RPMI7951 (cell line): ENCODE data around the gene ZNF547. TPM values are rescaled to one million over a fixed set of nuclear protein-coding genes. Genes with fewer than 3 reads are reported as not detected.
A peak's percentile ranks its signal among the peaks of the same experiment; 100 is the strongest.

ENCODE experiments used
- DNase-seq: peaks from one replicate; pipeline ENCODE4 v3.0.0-alpha.2; 2012; ENCODE audit warnings: low read depth
- total RNA-seq: library from RNA; depleted of rRNA; stranded (reverse); fragments of >200 nt; shearing (Covaris generic); gene quantifications from 2 replicates; pipeline ENCODE4 v1.2.3, GENCODE V29; 2014; rRNA removed

Gene ZNF547
- 2.1 and 2.5 TPM in 2 replicates for total RNA-seq

DNA sequence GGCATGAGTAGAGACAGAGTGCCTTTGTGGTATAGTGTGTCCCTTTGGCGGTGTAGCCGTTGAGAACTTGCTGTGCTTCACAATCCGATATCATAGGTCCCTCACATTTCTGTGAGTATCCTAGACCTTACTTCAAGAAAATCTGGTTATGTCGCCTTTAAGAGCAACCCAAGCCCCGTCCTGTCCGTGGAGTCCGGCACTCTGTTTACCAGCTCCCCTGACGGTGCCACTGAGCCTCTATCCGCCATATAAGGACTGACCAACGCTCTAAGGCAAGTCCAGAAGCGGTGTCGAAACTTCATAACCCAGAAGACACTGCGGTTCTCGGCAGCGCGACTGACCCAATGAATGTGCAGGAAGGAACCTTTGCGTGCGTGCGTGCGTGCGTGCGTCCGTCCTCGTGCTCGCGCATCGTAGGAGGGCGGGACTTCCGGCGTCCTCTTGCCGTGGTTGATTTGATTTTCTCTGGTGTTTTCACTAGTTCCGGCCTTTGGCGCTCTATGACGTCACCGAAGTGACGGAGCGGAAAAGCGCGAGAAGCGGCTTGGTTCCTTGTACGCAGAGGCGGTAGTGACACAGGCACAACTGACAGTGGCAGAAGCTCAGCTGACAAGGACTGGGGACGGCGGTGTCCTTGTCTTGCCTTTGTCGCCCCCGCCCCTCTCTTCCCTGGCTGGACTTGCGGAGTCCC is at the start of gene ZNF547, which contains the start of gene TRAPPC2B:
ZNF547 (plus strand) TSS at position 555 of the 691 bp plus-strand sequence. CDS start 5,005 bp downstream, outside the sequence.
TRAPPC2B (plus strand) TSS at position 555 of the 691 bp plus-strand sequence. CDS start 1,283 bp downstream, outside the sequence.
- DNase-seq: peak; percentile 100

- DNase-seq: no peak
Measured at GRCh38 chr19:57314146-57314545, 49.2 kb upstream of the ZNF547 start.

GRCh38 chr19:57317503-57317902 is 45.8 kb upstream of the ZNF547 start:
- DNase-seq: peak; percentile 24

DNA sequence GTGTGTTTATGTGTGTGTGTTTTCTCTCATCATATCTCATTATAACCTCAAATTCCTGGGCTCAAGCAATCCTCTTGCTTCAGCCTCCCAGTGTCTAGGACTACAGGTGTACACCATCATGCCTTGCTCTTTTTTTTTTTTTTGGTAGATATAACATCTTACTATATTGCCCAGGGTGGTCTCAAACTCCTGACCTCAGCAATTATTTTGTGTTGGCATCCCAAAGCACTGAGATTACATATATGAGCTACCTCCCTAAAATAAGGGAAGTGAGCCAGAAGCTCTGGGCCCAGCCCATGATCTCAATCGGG is 43.5 kb upstream of the ZNF547 start:
- no peak for DNase-seq

DNA sequence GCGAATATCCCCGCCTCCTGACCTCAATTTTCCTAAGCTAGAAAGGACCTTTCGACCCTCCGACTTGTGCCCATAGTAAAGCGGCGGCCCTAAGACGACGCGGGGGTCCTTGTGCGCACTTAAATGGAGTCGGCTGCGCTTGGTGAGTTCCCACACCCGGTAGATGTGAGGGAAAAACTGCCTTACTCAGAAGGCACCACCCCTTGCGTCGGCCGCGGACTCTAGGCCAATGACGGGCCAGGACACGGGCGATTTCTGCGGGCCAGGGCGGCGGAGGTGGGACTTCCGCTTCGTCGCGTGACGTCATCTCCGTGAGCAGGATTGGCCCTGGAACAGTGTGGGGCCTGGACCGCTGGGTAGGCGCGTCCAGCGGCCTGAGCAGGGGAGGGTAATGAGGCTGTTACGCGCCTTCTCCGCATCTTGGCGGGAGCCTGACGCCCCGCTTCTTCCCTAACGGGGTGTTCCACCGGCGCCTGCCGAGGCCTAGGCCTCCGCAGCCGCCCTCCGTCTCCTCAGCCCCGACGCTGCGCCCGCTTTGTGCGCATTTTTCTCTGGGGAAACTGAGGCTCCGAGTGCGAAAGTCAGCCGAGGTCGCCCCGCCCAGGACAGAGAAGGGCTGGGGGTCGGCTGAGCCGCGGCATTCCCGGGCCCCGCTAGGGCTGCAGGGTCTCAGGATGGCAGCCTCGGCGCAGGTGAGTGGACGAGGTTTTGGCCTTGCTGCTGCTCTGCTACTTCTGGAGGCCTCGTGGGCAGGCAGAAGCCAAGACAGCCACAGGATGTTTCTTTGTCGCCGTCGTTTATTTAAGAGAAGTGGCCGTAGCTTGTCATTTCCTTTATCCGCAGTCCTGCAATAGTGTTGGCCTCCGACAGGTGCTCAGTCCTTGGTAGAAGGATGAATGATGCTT is 42.9 kb upstream of the ZNF547 start, which contains the start of gene ZNF543:
ZNF543 (plus strand) TSS at position 293 of the 905 bp plus-strand sequence; CDS start at position 675, 382 bp downstream.
- DNase-seq: peak; percentile 96

GRCh38 chr19:57321116-57321515 is 42.2 kb upstream of the ZNF547 start:
- no peak for DNase-seq

- DNase-seq: no peak
Measured at GRCh38 chr19:57321751-57322150, 41.6 kb upstream of the ZNF547 start.

GRCh38 chr19:57324992-57325391 is 38.4 kb upstream of the ZNF547 start:
- no peak for DNase-seq

DNA sequence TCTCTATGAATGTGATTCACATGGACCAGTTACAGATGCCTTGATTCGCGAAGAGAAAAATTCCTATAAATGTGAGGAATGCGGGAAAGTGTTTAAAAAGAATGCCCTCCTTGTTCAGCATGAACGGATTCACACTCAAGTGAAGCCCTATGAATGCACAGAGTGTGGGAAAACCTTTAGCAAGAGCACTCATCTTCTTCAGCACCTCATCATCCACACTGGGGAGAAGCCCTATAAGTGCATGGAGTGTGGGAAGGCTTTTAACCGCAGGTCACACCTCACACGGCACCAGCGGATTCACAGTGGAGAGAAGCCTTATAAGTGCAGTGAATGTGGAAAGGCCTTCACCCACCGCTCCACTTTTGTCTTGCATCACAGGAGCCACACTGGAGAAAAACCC is 35.4 kb upstream of the ZNF547 start:
- no peak for DNase-seq

DNA sequence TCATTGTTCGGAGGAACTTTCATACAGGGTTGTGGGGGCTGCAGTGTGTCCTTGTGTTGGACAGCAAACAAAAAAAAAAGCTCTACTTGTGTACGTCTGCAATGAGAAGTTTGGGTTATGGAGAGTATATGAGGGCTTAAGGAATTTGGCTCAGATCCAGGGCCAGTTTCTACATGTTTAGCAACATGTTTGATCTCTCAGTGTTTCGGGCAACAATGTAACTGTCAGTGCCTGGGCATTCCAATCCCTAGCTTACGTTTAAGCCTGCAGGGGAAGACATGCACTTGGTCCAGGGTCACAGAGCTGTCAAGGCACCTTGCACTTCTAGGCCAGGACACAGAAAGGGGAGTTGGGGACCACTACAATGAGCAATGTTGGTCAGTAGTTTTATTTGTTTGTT is 29.2 kb upstream of the ZNF547 start:
- no peak for DNase-seq

GRCh38 chr19:57338877-57339276 is 24.5 kb upstream of the ZNF547 start:
- DNase-seq: peak; percentile 34

DNA sequence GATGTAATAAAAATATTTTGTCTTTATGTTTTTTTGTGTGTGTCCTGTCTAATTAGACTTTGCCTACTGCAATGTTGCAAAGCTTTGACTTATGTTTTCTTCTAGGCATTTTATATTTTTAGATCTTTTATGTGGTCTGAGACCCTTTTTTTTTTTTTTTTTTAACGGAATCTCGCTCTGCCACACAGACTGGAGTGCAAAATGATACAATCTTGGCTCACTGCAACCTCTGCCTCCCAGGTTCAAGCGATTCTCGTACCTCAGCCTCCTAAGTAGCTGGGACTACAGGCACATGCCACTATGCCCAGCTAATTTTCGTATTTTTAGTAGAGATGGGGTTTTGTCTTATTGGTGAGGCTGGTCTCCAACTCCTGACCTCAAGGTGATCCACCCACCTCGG is 20.8 kb upstream of the ZNF547 start:
- DNase-seq: no peak

- peak; percentile 63 for DNase-seq
Measured at GRCh38 chr19:57348136-57348535, 15.2 kb upstream of the ZNF547 start.

DNA sequence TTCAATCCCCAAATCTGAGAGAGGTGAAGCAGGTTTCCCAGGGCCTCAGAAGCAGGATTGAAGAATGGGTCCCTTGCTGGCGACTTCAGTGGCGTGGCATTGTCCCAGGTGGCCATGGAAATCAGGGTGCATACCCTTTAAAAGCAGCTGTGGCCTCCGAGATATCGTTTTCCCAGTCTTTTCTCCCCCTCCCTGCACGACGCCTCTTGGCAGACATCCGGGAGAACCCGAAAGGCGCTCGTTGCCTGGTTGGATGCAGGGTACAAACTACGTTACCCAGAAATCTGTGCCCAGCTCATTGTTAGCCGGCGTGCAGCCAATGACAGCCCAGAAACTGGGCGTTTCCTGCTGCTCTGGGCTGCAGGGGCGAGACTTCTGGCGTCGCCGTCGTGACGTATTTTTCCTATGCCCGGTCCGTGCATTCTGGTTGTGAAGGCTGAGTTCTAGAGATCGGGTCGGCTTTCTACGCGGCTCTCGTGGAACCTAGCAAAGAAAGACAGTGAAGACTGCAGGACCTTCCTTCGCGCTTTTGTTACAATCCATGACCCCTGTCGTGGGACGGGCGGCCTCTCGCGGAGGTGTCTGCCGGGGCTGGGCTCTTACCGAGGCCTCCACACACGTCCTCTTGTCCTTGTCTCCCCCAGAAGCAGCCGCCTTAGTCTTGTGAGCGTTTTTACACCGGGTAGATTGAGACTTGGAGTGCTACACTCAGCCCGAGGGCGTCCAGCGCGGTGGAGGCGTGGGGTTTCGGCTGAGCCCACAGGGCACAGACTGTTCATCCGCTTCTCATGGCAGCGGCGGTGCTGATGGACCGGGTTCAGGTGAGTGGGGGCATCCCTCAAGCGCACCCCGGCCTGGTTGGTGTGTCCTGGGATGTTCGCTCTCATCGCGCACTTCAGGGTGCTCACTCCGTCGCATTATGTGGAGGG is 12.2 kb upstream of the ZNF547 start, which contains the start of gene ZNF304:
ZNF304 (plus strand) TSS at position 395 of the 929 bp plus-strand sequence; CDS start at position 789, 394 bp downstream.
- peak; percentile 98 for DNase-seq

GRCh38 chr19:57351867-57352266 is 11.5 kb upstream of the ZNF547 start:
- DNase-seq: peak; percentile 16

- no peak for DNase-seq
Measured at GRCh38 chr19:57355916-57356315, 7.4 kb upstream of the ZNF547 start.

DNA sequence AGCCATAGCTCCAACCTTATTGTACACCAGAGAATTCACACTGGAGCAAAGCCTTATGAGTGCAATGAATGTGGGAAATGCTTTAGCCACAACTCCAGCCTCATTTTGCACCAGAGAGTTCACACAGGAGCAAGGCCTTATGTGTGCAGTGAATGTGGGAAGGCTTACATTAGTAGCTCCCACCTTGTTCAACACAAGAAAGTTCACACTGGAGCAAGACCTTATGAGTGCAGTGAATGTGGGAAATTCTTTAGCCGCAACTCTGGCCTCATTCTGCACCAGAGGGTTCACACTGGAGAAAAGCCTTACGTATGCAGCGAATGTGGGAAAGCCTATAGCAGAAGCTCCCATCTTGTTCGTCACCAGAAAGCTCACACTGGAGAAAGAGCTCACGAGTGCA is 5.9 kb upstream of the ZNF547 start:
- no peak for DNase-seq

DNA sequence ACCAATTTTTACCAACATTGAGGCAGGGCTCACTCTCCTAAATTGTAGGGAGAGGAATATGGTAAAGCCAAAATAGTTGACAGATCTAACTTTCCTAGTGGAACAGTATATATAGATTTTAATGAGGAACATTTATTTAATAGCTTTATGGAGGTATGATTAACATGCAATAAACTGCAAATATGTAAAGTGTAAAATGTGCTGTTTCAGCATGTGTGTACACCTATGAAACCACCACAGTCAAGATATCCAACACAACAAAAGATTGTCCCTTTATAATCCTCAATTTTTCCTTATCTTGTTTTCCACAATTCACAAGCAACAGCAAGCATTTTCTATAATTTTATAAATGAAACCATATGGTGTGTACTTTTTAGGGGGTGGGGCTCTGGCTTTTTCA is 4.1 kb upstream of the ZNF547 start:
- DNase-seq: no peak

DNA sequence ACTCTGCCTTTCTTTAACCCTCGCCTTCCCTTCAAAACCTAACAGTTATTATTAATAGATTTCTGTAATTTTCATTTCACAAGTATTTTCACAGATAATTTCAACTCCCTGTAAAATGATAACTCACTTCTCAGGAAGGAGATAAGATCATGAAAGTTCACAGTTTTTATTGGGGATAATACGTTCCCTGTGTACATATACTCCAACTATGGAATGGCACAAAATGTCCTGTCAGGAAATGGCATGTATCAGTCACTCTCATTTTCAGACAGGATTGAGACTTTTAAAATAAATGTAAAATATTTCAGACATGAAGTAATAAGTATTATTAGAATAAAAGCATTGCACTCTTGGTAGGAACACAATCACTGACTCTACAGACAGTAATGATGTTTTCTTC is 932 bp upstream of the ZNF547 start:
- DNase-seq: no peak

- peak; percentile 21 for DNase-seq
Measured at GRCh38 chr19:57363688-57364181, 384 bp downstream of the ZNF547 start.

GRCh38 chr19:57366776-57367175 is 3.4 kb downstream of the ZNF547 start:
- DNase-seq: no peak
